Loucy (cell line): ENCODE results near the gene C12orf60.

Experiments
- EZH2phosphoT487 ChIP-seq: fragments of 200-600 bp; IDR thresholded peaks from 2 replicates; pipeline ENCODE4 v1.6.1; 2018; ENCODE audit warnings: antibody characterized with exemption, mild to moderate bottlenecking, moderate library complexity, borderline replicate concordance
- TF ChIP-seq, protein P1 (sequence below): fragments of 200-600 bp; sonication (generic); conservative IDR thresholded peaks from 2 replicates; pipeline ENCODE4 v1.5.1; 2014; ENCODE audit warnings: mild to moderate bottlenecking, antibody characterized with exemption, low read length

DNA sequence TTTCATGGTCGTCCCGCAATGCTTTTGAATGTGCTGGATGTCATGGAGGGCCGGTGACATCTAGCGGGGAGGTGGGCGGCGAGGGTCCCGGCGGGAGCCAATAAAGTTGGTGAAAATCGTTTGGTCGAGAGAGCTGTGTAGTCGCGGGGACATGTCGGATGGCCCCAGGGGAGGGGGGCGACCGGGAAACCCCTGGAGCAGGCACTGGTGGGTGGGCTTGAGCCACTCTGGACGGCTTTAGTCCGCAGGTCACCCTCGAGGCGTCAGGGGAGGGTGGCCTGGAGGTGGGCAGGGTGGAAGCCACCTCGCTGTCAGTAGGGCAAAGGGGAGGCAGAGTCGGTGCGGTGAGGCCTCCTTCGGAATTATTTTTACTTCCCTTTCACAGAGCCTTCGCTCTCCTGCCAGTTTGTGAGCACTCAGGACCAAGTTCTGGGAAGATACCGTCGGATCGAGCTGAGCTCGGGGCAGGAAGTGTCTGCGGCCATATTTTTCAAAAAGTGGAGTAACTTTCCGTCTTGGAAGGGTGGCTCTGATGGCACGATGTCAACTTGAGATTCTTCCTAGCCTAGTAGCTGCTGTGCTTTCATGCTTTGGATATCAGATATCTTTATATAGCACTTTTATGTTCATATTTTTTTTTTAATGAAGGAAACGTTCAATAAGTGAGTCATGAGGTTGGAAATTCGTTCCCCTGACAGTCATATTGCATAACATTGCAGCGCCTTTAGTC, 28.4 kb upstream of the C12orf60 start:
- TF ChIP-seq, protein P1, sequence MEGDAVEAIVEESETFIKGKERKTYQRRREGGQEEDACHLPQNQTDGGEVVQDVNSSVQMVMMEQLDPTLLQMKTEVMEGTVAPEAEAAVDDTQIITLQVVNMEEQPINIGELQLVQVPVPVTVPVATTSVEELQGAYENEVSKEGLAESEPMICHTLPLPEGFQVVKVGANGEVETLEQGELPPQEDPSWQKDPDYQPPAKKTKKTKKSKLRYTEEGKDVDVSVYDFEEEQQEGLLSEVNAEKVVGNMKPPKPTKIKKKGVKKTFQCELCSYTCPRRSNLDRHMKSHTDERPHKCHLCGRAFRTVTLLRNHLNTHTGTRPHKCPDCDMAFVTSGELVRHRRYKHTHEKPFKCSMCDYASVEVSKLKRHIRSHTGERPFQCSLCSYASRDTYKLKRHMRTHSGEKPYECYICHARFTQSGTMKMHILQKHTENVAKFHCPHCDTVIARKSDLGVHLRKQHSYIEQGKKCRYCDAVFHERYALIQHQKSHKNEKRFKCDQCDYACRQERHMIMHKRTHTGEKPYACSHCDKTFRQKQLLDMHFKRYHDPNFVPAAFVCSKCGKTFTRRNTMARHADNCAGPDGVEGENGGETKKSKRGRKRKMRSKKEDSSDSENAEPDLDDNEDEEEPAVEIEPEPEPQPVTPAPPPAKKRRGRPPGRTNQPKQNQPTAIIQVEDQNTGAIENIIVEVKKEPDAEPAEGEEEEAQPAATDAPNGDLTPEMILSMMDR, result 0 out of 2 replicates have a peak, but pooled peaks have one; percentile 15
- no peak for TF ChIP-seq EZH2phosphoT487
